ENCODE measurements around the gene FBLN7.

Gene FBLN7

GRCh38 chr2:112161431-112162145, 23.4 kb downstream of the FBLN7 start:
- peak in 1 of 2 donors; percentile 25 for DNase-seq
- no peak for TF ChIP-seq CTCF (IDR thresholded peaks at IDR 0.05)
- Histone ChIP-seq H3K4me1 (no peaks in the 10 kb centered on the region), H3K27ac (no peak overlapping the region), H3K9me3 (no peaks in the 10 kb centered on the region), H3K27me3 (no peaks in the 10 kb centered on the region), H3K36me3 (no peaks in the 10 kb centered on the region), H3K4me3 (no peak overlapping the region)
- intact Hi-C loops (cut with DNase I; ENCODE audit: low total_unique reads): no loop called here

DNA sequence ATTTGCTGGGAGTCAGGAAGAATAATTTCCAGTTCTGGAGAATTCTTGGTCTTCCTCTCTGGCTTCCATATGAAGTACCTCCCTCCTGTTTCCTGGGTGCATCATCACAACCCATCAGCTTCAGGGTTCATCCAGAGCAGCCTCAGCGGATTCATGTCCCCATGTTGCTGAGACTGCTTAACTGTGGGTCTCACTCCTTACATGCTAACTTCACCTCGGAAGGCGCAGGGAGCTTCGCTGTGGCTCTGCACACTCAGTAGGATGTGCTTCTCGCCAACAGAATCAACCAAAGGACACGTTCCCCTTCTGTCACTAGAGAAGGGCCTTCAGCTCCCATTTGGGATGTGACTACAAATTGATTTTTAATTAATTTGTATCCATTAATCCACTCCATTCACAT, 24.2 kb downstream of the FBLN7 start:
- peak in 1 of 2 donors; percentile 27 for DNase-seq
- Histone ChIP-seq H3K27me3 (no peaks in the 10 kb centered on the region), H3K9me3 (no peaks in the 10 kb centered on the region), H3K4me1 (no peaks in the 10 kb centered on the region), H3K36me3 (no peaks in the 10 kb centered on the region), H3K4me3 (no peak overlapping the region), H3K27ac (no peak overlapping the region)
- no peak for TF ChIP-seq CTCF (IDR thresholded peaks at IDR 0.05)
- intact Hi-C loops (cut with DNase I; ENCODE audit: low total_unique reads): no loop called here

- Histone ChIP-seq H3K9me3 (no peaks in the 10 kb centered on the region), H3K36me3 (no peaks in the 10 kb centered on the region), H3K4me1 (no peaks in the 10 kb centered on the region), H3K4me3 (no peak overlapping the region), H3K27me3 (no peaks in the 10 kb centered on the region), H3K27ac (no peak overlapping the region)
- peak in 1 of 2 donors; percentile 28 for DNase-seq
- intact Hi-C loops (cut with DNase I; ENCODE audit: low total_unique reads): no loop called here
- TF ChIP-seq CTCF (IDR thresholded peaks at IDR 0.05): no peak
Observed at GRCh38 chr2:112162956-112163355, 24.8 kb downstream of the FBLN7 start.

DNA sequence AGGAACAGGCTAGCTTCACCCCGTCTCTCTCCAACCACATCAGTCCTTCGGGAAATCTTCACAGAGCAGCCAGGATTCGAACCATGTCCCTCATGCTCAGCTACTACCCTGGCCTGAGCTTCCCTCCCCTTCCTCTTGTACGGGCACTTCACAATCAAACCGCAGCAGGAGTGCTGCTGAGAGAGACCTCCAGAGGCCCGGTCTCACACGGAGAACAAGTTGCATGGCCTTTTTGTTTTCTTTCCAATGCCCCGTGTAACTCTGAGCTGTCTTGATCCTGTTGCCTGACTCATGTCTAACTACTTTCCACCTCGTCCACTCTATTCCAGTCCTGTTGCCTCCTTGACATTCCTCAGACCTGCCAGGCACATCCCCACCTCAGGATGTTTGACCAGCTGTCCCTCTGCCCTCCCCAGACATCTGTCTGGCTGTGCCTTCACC, 25.4 kb downstream of the FBLN7 start:
- Histone ChIP-seq H3K27ac (no peak overlapping the region), H3K4me3 (no peak overlapping the region), H3K9me3 (no peaks in the 10 kb centered on the region), H3K36me3 (no peaks in the 10 kb centered on the region), H3K4me1 (no peaks in the 10 kb centered on the region), H3K27me3 (no peaks in the 10 kb centered on the region)
- DNase-seq: peak in 1 of 2 donors; percentile 38
- intact Hi-C loops (cut with DNase I; ENCODE audit: low total_unique reads): no loop called here
- no peak for TF ChIP-seq CTCF (IDR thresholded peaks at IDR 0.05)

DNA sequence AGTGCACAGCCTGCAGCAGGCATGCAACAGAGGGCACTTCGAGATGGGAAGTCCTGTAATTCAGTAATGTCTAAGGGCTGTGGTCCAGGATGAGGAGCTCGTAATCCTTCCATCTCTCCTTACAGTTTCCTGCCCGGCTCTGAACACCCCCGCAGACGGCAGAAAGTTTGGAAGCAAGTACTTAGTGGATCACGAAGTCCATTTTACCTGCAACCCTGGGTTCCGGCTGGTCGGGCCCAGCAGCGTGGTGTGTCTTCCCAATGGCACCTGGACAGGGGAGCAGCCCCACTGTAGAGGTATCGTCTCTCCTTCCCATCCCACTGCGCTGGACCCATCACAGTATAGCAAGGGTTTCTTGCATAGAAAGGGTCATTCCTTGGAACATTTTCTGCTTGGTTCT, 26.7 kb downstream of the FBLN7 start:
- Histone ChIP-seq H3K27ac (no peak overlapping the region), H3K27me3 (no peaks in the 10 kb centered on the region), H3K4me3 (no peak overlapping the region), H3K36me3 (no peaks in the 10 kb centered on the region), H3K4me1 (no peaks in the 10 kb centered on the region), H3K9me3 (no peaks in the 10 kb centered on the region)
- DNase-seq: no peak
- no peak for TF ChIP-seq CTCF (IDR thresholded peaks at IDR 0.05)
- intact Hi-C loops (cut with DNase I; ENCODE audit: low total_unique reads): no loop called here
